GM19025 (cell line): ENCODE results near the gene KCNH1.
"Not testable (repeated sequence)": the region's sequence is repeated elsewhere in the genome, so short reads cannot be mapped to it uniquely, and the experiment has no call there.

ENCODE experiments used
- ATAC-seq: cut with Tn5 transposase; IDR thresholded peaks from one replicate; pipeline ENCODE4 v1.9.1; 2021; ENCODE audit warnings: mild to moderate bottlenecking, low read depth, moderate library complexity; ENCODE audit not compliant: unreplicated experiment

The KCNH1 gene

DNA sequence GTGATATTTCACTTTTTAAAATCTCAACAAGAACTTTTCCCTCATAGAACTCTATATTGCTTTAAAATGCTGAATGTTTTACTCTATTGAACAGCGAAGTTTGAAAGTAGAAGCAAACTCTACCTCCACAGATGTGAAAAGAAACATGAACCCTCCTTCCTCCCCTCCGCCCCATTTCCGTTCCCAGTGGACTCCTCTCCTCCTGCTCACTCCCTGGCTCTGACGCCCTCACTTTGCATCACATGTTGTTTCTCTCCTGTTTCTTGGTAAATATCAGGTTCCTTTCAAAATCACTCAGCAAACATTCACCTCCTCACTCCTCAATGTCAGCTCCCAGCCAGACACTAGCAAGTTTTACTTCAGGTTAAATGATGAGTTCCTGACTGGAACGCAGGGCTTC, 34.6 kb downstream of the KCNH1 start:
- ATAC-seq, result no peak

- no peak for ATAC-seq
Observed at GRCh38 chr1:211095381-211095780, 38.6 kb downstream of the KCNH1 start.

- ATAC-seq, result no peak
Observed at GRCh38 chr1:211092955-211093354, 41.0 kb downstream of the KCNH1 start.

GRCh38 chr1:211091867-211092266, 42.1 kb downstream of the KCNH1 start:
- no peak for ATAC-seq

DNA sequence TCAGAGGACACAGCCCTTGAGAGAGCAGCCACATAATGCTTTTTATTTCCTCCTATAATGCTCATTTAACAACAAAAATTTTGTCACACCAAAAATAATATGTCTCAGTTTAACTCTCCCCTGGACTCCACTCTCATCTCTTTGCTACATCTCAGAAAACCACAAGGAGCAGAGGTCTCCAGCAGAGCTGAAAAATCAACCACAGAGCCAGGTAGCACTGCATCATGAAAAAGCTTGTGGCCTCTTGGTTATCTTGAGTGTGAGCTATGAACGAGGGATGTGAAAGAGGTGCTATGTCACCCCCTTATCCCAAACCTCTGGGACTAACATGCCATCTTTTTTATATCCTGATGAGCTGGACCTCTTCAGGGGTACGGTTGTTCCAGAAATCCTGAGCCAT, 44.4 kb downstream of the KCNH1 start:
- no peak for ATAC-seq

- ATAC-seq, result no peak
Observed at GRCh38 chr1:211088156-211088555, 45.8 kb downstream of the KCNH1 start.

GRCh38 chr1:211082824-211083223, 51.1 kb downstream of the KCNH1 start:
- ATAC-seq, result no peak

DNA sequence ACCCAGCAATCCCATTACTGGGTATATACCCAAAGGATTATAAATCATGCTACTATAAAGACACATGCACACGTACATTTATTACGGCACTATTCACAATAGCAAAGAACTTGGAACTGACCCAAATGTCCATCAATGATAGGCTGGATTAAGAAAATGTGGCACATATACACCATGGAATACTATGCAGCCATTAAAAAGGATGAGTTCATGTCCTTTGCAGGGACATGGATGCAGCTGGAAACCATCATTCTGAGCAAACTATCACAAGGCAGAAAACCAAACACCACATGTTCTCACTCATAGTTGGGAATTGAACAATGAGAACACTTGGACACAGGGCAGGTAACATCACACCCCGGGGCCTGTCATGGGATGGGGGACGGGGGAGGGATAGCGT, 52.5 kb downstream of the KCNH1 start:
- not testable (repeated sequence) for ATAC-seq

DNA sequence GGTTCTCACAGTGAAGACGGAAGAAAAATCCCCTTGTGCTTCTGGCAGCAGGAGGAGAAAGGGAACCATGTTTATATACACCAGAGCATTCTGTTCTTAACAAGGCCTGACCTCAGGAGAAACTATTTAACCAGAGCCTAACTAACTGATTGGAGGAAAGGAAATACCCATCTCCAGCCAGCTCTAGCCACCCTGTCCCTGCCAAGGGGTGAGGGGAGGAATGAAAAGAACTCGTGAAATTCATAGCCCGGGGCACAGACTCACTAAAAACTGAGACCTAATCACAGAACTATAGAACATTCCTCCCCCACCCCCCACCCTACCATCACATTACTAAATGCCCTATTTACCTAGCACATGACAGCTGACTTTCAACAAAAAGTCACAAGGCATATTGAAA, 65.0 kb downstream of the KCNH1 start:
- no peak for ATAC-seq

- ATAC-seq, result no peak
Observed at GRCh38 chr1:211066781-211067384, 67.1 kb downstream of the KCNH1 start.

DNA sequence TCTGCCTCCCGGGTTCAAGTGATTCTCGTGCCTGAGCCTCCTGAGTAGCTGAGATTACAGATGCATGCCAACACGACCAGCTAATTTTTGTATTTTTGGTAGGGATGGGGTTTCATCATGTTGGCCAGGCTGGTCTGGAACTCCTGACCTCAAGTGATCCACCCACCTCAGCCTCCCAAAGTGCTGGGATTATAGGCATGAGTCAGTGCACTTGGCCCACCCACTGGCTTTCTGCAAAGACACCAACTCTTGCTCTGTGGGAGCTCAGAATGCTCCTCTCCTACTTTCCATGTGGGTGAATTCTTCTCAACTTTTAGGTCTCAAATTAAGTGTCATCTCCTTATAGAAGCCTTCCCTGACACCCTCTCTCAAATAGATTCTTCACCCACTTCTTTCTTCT, 92.1 kb downstream of the KCNH1 start:
- ATAC-seq, result not testable (repeated sequence)

DNA sequence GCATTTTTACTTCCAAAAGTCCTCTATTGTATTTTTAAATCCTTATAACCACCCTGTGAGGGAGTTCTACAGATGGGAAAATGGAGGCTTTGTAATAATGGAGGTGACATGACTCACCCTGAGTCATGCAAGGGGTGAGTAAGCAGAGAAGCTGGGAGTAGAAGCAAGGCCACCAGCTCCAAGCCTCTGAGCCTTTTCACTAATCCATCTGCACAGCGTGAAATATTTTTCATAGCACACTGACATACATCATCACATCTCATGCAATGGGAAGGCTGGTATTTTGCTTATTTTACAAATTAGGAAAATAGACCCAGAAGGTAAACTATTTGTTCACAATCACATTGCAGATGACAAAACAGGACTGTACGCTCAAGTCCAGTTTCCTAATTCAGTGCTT, 96.9 kb downstream of the KCNH1 start:
- ATAC-seq, result no peak

DNA sequence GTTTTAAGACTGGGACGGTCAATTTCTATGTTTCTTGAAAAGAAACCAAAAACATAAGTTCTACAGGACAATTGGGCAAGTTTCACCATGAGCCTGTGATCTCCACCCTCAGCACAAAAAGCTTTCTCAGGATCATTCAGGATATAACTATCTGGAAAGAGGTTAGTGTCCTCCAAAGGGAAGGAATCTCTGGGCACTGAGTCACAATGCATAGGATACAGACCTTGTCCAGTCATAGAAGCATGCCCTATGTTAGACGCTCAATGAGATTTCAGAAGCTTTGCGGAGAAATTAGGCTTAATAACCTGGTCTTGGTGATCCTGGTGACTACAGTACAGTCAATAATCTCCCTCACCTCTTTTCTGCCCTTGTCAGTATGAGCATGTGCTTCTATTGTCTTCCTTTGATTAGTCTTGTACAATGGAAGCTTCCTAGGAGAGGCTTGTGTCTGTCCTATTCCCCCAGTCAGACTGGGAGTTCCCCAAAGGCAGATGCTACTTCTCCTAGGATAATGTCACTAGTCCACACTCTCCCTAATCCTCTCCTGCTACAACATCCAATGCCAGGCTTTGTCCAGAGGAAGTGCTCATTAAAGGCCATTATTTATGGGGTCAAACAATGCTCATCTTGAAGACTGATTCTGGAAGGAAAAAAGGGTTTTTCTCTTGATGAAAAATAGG, 97.4 kb downstream of the KCNH1 start:
- no peak for ATAC-seq

DNA sequence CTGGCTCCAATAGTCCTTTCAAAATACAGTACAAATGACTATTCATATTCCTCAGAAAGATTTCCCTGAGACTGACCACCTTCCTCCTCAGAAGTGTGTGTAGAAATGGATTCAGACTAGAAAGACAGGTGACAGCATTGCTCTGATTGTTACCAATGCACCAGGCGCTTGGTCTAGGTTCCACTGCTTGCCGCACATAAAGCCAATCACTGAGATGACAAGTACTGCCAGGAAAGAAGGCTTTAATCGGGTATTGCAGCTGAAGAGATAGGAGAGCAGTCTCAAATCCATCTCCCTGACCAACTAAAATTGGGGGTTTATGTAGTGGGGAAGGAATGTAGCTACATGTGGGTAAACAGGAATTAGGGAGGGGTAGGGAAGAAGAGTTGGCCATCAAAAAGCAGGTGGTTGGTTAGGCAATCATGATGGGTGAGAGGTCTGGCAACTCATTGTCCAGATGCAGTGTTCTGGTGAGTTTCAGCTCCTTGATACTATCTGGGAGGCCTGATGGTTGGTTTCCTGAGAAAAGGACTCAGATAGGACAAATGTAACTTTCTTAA, 98.0 kb downstream of the KCNH1 start:
- no peak for ATAC-seq

DNA sequence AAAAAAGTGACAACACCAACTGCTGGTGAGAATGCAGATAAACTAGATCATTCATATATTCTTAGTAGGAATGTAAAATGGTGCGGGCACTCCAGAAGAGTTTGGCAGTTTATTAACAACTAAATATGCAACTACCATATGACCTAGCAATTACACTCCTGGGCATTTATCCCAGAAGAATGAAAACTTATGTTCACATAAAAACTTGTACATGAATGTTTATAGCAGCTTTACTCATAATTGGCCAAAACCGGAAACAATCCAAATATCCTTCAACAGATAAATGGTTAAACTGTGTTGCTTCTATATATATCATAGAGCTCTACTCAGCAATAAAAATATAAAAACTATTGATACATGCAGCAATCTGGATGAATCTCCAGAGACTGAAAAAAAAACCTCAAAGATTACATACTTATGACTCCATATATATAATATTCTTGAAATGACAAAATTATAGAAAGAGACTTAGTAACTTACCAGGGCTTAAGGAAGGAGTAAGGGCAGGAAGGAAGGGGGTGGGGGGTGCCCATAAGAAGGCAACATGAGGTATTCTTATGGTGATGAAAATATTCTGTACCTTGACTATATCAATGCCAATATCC, 99.9 kb downstream of the KCNH1 start:
- no peak for ATAC-seq

GRCh38 chr1:211024901-211025300, 109.0 kb downstream of the KCNH1 start:
- ATAC-seq, result no peak

GRCh38 chr1:211019266-211019665, 114.7 kb downstream of the KCNH1 start:
- ATAC-seq, result no peak

- no peak for ATAC-seq
Observed at GRCh38 chr1:211018690-211019089, 115.3 kb downstream of the KCNH1 start.

- ATAC-seq, result no peak
Observed at GRCh38 chr1:211017075-211017718, 116.8 kb downstream of the KCNH1 start.

- no peak for ATAC-seq
Observed at GRCh38 chr1:211014275-211014674, 119.7 kb downstream of the KCNH1 start.
